ENCODE results near the gene WIF1. TPM values are rescaled to one million over a fixed set of nuclear protein-coding genes. Genes with fewer than 3 reads are reported as not detected.

The WIF1 gene
- total RNA-seq, 1 experiment from 2014 or later, result not detected

Other genes with a start within 250 kb of the WIF1 start
- gene LEMD3, start 48.3 kb upstream of the WIF1 start, total RNA-seq (2014; rRNA removed; shearing (Covaris generic); ENCODE audit: low replicate concordance), result 28.3 and 65.9 TPM in 2 replicates
- 45.4 and 47.8 TPM in 2 replicates for gene MSRB3, start 157.4 kb upstream of the WIF1 start, total RNA-seq (2014; rRNA removed; shearing (Covaris generic); ENCODE audit: low replicate concordance)

All from Caki2 (cell line).